Panc1 (cell line): ENCODE measurements around the gene PEX13. TPM values are rescaled to one million over a fixed set of nuclear protein-coding genes. Genes with fewer than 3 reads are reported as not detected.

Source experiments
- ATAC-seq: fragments of 200-7000 bp; cut with Tn5 transposase; 2 replicates; pipeline ENCODE4 v1.9.1; 2020; ENCODE audit warnings: mild to moderate bottlenecking, moderate library complexity
- BruUV-seq: library from RNA; stranded (reverse); fragments of 400-500 nt; replicated peaks from 2 replicates; lab custom pipeline; 2021; lab: Mats Ljungman, UMichigan
- CTCF ChIA-PET: fragments of 300-600 bp; sonication (Branson Sonifier 250); formaldehyde crosslinking; loops from one replicate; lab custom pipeline; 2022; ENCODE audit warnings: antibody characterized with exemption; lab: Charles Lee
- POLR2A ChIA-PET: fragments of 300-600 bp; sonication (Branson Sonifier 250); formaldehyde crosslinking; loops from one replicate; lab custom pipeline; 2022; ENCODE audit warnings: antibody characterized with exemption; lab: Charles Lee
- DNase-seq: peaks from one replicate; pipeline ENCODE4 v3.0.0-alpha.2; 2010; ENCODE audit warnings: low read depth, low spot score
- H3K27ac ChIP-seq: 2 replicates; pipeline ENCODE4 v1.5.1; 2011; ENCODE audit warnings: mild to moderate bottlenecking, low read length, inconsistent platforms
- H3K27me3 ChIP-seq: fragments of 200-500 bp; sonication (Bioruptor generic); 2 replicates; pipeline ENCODE4 v1.6.0; 2014; ENCODE audit warnings: low read length, inconsistent platforms; ENCODE audit not compliant: control insufficient read depth, insufficient read depth
- H3K36me3 ChIP-seq: fragments of 200-500 bp; sonication (Bioruptor generic); 2 replicates; pipeline ENCODE4 v1.5.1; 2014; ENCODE audit warnings: inconsistent platforms, mild to moderate bottlenecking, low read length, moderate library complexity; ENCODE audit not compliant: control insufficient read depth, insufficient read depth
- H3K4me1 ChIP-seq: 2 replicates; pipeline ENCODE4 v1.5.1; 2011; ENCODE audit warnings: inconsistent platforms, mild to moderate bottlenecking, low read length, moderate library complexity; ENCODE audit not compliant: control insufficient read depth, insufficient read depth
- H3K4me3 ChIP-seq, 2 experiments: 2 replicates each; pipeline ENCODE4 v1.5.1; 2011 to 2012; ENCODE audit warnings: low read depth in 2 of 2, low read length in 2 of 2, mild to moderate bottlenecking in 2 of 2, inconsistent platforms in 1 of 2, moderate library complexity in 1 of 2
- H3K9me3 ChIP-seq: fragments of 200-500 bp; sonication (Bioruptor generic); 2 replicates; pipeline ENCODE4 v1.5.1; 2014; ENCODE audit warnings: low read depth, mild to moderate bottlenecking, inconsistent platforms, low read length, moderate library complexity; ENCODE audit not compliant: control insufficient read depth, insufficient read depth
- POLR2AphosphoS5 ChIP-seq: IDR thresholded peaks from 2 replicates; pipeline ENCODE4 v1.6.1; 2012; ENCODE audit warnings: mild to moderate bottlenecking, low read depth, low read length, moderate library complexity
- REST ChIP-seq, 2 experiments: IDR thresholded peaks; 2 replicates each; pipeline ENCODE4 v1.6.1; 2011 to 2012; ENCODE audit warnings: low read depth in 2 of 2, control low read depth in 1 of 2, low read length in 1 of 2, mild to moderate bottlenecking in 1 of 2, moderate library complexity in 1 of 2; ENCODE audit not compliant: insufficient read depth in 1 of 2
- SIN3A ChIP-seq: IDR thresholded peaks from 2 replicates; pipeline ENCODE4 v1.6.1; 2012; ENCODE audit warnings: low read depth, mild to moderate bottlenecking, low read length, moderate library complexity, borderline replicate concordance; ENCODE audit not compliant: insufficient read depth
- TCF7L2 ChIP-seq: IDR thresholded peaks from 2 replicates; pipeline ENCODE4 v1.6.1; 2011; ENCODE audit warnings: mild to moderate bottlenecking, low read depth, low read length, inconsistent platforms
- in situ Hi-C: cut with HindIII; loops from 2 replicates; pipeline ENCODE4 v1.10.0; 2016; ENCODE audit warnings: low sequenced_read_pairs, low pct_unique_long_range_greater_than_20kb
- intact Hi-C: fragments of 100-400 bp; cut with micrococcal nuclease; formaldehyde crosslinking; loops from one replicate; pipeline ENCODE4 v1.10.0; 2022; ENCODE audit not compliant: unreplicated experiment
- total RNA-seq: library from RNA; stranded (reverse); gene quantifications from one replicate; pipeline ENCODE4 v1.2.1, GENCODE V29; 2021; ENCODE audit not compliant: unreplicated experiment
- TF ChIP-seq, protein P1 (sequence below): fragments of 450-650 bp; IDR thresholded peaks from 2 replicates; pipeline ENCODE4 v1.5.1; 2017; ENCODE audit warnings: mild to moderate bottlenecking

The PEX13 gene
- total RNA-seq, 1 experiment from 2014 or later, result 24.7 TPM

DNA sequence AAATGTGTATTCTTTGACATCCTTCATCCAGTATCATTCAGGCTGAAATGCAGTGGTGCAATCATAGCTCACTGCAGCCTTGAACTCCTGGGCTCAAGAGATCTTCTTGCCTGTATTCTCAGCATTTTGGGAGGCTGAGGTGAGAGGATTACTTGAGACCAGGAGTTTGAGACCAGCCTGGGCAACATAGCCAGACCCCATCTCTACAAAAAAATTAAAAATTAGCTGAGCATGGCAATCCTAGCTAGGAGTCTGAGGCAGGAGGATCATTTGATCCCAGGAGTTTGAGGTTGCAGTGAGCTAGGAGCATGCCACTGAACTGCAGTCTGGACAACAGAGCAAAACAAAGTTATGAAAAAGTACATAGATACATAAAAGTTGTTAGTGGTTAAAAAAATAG, 72.3 kb downstream of the PEX13 start:
- BruUV-seq, result no TSS peak
- DNase-seq, result no peak
- Histone ChIP-seq H3K27ac (no peak overlapping the region), H3K9me3 (no peaks in the 10 kb centered on the region), H3K4me1 (no peaks in the 10 kb centered on the region), H3K27me3 (no peaks in the 10 kb centered on the region), H3K4me3 (no peak overlapping the region), H3K36me3 (no peaks in the 10 kb centered on the region)
- in situ Hi-C loops, result no loop called here
- ChIA-PET POLR2A (no interaction called here), CTCF (no interaction called here)
- TF ChIP-seq, protein P1, sequence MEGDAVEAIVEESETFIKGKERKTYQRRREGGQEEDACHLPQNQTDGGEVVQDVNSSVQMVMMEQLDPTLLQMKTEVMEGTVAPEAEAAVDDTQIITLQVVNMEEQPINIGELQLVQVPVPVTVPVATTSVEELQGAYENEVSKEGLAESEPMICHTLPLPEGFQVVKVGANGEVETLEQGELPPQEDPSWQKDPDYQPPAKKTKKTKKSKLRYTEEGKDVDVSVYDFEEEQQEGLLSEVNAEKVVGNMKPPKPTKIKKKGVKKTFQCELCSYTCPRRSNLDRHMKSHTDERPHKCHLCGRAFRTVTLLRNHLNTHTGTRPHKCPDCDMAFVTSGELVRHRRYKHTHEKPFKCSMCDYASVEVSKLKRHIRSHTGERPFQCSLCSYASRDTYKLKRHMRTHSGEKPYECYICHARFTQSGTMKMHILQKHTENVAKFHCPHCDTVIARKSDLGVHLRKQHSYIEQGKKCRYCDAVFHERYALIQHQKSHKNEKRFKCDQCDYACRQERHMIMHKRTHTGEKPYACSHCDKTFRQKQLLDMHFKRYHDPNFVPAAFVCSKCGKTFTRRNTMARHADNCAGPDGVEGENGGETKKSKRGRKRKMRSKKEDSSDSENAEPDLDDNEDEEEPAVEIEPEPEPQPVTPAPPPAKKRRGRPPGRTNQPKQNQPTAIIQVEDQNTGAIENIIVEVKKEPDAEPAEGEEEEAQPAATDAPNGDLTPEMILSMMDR, result no peak
- intact Hi-C loops, result no loop called here
- no peak for ATAC-seq

DNA sequence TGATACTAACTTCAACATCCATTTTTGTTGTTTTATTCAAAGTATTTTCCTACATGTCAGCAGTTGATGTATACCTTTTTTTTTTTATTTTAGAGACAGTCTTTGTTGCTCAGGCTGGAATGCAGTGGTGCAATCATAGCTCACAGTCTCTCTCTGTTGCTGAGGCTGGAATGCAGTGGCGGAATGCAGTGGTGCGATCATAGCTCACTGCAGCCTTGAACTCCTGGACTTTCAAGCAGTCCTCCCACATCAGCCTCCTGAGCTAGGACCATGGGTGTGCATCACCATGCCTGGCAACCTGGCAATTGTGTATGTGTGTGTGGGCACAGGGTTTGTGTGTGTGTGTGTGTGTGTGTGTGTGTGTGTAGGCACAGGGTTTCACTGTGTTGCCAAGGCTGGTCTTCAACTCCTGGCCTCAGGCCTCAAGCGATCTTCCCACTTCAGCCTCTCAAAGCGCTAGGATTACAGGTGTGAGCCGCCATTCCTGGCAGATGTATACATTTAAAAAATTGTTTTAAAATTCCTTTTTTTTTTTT, 72.9 kb downstream of the PEX13 start:
- ChIA-PET POLR2A (no interaction called here), CTCF (interaction anchor here (0.6 to 0.7 kb wide), 2 partner anchors 95 to 148 kb away, joined by 3 to 5 read pairs; no protein-coding TSS in a partner anchor)
- ATAC-seq (no peak), DNase-seq (no peak)
- no peaks in the 10 kb centered on the region for H3K9me3 ChIP-seq
- H3K36me3 ChIP-seq, result no peaks in the 10 kb centered on the region
- no peak overlapping the region for H3K4me3 ChIP-seq
- no TSS peak for BruUV-seq
- H3K4me1 ChIP-seq, result no peaks in the 10 kb centered on the region
- intact Hi-C loops (no loop called here), in situ Hi-C loops (no loop called here)
- no peaks in the 10 kb centered on the region for H3K27me3 ChIP-seq
- no peak overlapping the region for H3K27ac ChIP-seq
- TF ChIP-seq SIN3A (no peak), REST (IDR thresholded peaks at IDR 0.05; ENCODE audit: insufficient read depth in 1 of 2, low read depth in 2 of 2, low read length in 1 of 2) (no peak), POLR2AphosphoS5 (no peak), TCF7L2 (no peak)
- TF ChIP-seq, protein P1, result no peak
